Activated naive CD4-positive, alpha-beta T cell treated with Interleukin-2 at 50 U/mL for 16 hours (primary cell): ENCODE measurements around the gene TCTN1.
"Not testable (repeated sequence)": the region's sequence is repeated elsewhere in the genome, so short reads cannot be mapped to it uniquely, and the experiment has no call there.

Source experiments
- DNase-seq: peaks from one replicate; pipeline ENCODE4 v3.0.0-alpha.2; 2020

Gene TCTN1

DNA sequence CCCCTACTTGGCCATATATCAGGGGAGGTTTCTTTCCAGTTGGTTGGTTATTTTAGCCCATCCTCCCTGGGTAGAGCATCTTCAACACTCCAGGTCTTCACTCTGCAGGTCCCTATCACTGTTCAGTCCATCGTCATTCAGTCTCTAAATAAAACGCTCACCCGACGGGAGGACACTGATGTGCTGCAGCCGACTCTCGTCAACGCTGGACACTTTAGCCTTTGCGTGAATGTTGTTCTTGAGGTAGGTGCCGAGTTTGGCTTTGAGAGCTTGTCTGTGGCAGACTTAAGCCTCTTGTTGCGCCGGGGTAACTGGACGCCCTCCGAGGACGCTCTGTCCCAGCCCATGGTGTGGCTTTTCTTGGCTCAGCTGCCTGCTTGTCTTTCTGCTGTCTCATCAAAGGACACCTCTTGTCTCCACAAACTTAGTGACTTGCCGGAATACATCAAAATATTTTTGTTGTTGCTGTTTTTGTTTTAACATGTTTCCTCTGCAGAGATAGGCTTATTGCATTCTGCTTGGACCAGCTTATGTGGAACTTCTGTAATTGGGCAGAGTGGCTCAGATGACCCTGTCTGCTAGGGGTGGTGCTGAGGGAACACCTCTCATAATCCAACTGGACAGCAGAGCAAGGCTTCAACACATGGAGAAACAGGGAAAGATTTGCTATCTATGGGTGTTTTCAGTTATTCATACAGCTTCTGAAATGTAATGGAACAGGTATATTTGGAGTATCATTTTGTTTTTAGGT is 26.5 kb downstream of the TCTN1 start:
- no peak for DNase-seq

DNA sequence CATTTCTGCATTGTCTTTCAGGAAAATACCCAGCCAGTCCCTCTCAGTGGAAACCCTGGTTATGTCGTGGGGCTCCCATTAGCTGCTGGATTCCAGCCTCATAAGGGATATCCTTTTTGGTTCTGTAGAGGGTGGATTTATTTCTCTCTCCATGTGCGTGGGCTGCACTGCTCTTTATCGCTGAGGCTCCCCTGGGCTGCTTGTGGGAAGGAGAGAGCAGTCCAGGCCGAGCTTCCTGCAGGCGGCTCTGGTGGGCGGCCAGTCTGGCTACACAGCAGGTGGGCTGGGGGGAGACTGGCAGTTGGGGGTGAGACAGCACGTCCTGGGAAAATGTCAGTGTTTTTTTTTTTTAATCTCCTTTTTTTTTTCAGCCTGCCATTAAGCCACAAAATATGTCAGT is 27.6 kb downstream of the TCTN1 start:
- DNase-seq: no peak

DNA sequence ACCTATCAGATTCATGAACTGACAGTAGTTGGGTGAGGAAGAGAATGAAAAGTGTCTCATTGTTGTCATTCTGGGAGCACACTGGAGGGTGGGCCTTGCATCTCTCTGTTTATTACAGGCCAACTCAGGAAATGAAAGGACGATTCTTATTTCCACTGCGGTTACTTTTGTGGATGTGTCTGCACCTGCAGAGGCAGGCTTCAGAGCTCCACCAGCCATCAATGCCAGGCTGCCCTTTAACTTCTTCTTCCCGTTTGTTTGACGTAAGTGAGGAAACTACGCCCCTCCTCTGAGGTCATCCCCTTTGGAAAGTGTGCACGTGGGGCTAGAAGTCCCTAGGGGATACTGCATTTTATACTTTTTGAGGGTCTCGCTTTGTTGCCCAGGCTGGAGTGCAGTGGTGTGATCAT is 33.7 kb downstream of the TCTN1 start:
- DNase-seq: no peak

DNA sequence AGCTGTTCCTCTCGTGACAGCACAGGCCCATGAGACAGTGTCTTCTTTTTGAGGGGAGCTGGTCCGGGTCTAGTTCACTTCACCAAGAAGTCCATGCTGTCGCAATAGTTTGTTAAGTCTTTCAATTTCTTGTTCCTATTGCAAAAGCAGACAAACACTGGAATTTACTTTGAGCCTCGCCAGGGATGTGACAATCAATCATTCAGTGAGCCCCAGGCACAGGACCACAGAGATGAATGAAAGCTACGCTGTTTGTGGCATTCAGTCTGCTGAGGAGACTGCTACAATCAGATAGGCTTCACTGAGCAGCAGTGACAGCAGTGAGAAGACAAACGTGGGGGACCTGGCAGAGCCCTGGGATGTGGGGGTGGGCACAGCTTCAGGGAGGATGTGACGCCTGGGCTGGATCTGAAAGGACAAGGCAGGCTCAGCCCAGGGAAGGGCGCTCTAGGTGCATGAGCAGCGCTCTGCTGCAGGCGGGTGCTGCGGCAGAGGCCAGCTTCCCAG is 35.5 kb downstream of the TCTN1 start:
- DNase-seq: no peak

DNA sequence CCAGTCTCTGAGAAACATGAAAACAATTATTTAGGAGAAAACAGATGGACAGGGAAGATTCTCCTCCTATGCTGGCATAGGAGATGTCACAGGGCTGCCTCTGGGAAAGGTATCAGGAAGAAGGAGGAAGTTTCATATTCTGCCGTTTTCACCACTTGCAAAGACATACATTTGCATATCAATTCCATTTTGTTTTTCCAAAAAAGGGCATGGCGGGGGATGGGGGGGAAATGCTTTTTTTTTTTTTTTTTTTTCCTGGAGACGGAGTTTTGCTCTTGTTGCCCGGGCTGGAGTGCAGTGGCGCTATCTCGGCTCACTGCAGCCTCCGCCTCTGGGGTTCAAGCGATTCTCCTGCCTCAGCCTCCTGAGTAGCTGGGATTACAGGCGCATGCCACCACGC is 40.3 kb downstream of the TCTN1 start:
- DNase-seq: not testable (repeated sequence)

DNA sequence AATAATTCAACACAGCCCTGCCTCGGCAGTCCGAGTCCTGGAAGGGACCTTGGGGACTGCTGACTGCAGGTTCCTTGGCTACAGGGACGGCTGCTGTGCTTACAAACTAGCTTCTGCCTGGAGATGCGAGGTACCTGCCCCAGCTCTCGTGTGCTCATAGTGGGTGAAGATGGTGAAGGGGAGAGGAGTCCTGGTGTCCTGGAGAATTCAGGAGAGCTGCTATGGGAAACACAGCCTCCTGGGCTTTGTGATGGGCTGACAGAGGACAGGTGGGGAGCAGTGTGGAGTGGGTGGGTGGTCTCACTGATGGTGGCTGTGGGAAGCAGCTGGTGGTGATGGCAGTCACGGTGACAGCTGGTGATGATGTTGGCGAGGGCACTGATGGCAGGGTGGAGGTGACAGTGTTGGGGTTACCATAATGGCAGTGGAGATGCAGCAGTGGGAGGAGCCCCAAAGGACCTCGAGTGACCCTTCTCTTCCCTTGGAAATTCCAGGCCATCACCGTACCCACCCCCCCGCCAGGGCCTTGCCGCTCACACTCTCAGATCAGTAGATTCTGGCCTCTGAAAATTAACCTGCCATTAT is 42.2 kb downstream of the TCTN1 start:
- DNase-seq: no peak

DNA sequence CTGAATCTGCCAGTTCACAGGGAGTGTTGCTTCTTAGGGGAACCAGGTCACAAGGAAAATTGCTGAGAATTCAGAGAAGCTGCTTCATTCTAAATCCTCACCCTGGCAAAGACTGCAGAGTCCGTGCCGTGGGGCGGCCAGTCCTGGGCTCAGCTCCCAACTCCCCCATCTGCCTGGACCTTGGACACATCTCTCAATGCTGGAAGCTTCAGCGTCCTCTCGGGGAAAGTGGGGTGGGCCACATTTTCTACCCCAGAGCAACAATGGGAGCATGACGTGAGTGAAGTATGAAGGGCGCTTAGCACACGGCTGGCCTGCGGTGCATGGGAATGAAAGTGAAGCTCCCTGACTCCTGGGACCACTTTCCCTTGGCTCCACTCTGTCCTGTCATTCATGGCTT is 43.8 kb downstream of the TCTN1 start:
- no peak for DNase-seq

DNA sequence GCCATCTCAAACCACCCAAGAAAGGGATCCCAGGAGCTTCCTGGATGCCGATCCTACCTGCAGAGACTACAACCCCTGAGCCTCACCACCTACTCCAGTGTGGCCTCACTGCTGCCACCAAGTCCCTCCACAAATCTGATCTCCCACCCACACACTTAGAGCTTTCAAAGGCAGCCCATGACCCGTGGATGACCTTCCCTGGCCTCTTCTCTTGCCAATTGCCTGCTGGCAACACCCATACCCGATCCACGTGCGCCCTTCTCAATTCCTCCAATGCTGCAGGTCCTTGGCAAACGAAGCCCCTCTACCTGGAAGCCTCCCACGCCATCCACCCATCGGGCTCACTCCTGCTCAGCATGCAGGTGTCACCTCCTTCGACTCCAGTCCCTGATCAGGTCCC is 44.3 kb downstream of the TCTN1 start:
- DNase-seq: no peak

DNA sequence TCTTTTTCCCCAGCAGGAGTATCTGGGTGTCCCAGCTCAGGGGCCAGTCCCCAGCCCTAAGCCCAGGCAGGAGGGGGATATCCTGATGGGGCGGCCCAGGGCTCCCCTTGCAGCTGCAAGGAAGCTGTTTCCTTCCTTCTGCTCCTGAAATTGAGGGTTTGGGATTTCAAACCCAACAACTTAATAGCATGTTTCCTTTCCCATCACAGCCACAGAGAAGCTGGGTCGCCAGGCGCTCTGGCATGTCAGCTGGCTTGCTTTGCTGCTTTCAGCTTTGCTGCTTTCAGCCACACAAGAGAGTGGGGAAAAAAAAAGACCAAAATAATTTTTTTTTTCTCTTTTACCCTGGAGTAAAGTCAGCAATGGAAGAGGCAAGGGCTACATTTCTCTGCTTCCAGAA is 44.9 kb downstream of the TCTN1 start:
- no peak for DNase-seq

DNA sequence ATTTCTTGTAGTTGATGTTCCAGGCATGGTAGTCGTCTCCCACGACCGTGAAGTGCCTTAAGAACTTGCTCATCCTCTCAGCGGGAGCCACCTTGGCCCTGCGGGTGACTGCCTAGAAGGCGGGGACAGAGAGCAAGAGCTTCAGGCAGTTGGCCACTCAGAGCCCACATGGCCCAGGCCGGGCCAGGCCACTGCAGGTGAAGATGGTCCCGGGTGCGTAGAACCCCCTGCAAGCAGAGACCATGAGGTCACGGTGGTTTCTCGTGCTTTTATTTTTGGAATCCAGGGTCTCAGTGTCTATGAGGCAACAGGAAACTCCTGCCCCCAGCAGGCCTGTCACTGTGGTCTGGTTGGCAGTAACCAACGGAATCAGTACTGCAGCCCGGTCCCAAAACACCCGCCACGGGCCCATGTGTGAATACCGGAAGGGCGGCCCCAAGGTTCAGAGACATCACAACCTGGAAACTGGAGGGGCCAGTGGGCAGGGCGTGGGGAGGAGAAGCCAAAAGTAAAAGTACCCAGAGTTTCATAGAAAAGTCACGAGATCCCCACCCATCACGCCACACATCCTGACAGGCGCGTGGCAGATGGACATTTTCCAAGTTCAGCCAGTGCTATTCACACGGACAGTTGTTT is 47.5 kb downstream of the TCTN1 start:
- DNase-seq: peak; percentile 25

DNA sequence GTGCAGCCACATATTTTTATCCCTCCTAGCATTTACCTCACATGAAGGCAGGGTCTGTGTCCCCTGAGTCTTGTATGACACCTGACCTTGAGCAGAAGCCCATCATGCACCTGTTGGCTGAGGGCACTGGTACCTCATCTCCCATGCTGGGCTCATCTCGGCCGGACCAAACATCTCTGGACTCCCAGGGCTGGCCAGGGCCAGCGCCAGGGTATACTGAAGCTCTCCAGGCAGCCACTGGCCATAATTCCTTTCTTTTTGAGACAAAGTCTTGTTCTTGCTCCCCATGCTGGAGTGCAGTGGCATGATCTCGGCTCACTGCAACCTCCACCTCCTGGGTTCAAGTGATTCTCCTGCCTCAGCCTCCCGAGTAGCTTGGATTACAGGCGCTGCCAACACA is 53.0 kb downstream of the TCTN1 start:
- no peak for DNase-seq

DNA sequence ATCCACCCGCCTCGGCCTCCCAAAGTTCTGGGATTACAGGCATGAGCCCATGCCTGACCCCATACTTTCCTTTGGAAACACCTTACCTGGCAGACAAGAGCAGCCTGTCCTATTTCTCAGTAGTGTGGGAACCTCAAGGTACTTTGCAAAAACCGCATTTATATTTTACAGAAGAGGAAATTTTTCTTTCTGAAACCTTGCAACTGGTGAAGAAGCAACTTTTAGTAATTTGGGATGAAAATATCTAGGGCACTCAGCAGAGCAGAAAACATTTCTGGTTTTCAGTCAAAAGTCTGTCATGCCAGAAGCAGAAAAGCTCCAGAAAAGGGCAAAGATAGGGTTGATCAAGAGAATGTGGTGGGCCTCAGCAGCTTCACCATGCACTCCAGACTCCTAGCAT is 53.7 kb downstream of the TCTN1 start:
- no peak for DNase-seq

DNA sequence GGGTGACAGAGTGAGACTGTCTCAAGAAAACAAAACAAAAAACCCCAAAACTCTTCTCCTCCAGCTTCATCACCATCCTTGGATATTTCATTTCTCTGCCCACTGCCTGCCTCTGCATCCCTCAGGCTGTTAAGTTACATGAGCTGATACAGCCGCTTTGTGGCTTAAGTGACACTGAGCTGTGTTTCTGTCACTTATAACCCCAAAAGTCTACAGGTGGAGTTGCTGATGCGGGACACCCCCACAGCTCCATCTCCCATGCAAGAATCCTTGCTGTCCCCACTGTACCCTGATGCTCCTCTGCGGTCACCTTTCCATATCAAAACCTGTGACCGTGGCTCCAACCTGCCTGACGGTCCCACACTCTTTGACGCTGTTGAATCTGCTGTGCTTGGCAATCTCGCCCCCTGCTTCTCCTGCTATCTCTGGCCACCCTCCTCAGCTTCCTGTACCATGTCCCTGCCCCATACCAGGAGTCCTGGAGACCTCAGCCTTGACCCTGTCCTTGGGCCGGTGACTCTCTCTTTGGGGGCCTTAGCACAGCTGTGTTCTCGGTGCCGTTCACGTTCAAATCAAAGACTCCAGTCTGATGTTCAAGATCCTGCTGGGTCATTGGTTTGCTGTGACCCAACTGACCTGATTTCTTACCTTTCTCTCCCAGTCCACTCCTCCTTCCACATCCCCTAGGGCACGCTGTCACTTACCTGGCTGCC is 54.7 kb downstream of the TCTN1 start:
- DNase-seq: no peak

DNA sequence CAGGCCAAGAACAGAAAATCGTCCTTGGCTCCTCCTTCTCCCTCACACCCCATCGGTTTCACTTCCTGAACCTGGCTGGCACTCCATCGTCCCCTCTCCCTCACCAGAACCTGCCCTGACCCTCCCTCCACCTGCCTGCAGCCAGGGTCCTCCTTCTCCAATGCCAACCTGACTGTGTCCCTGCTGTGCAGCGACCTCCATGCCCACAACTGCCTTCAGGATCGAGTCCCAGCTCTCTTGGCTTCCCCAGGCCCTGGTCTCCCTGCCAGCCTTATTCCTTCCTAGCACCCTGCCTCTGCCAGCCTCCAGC is 55.2 kb downstream of the TCTN1 start:
- DNase-seq: no peak

DNA sequence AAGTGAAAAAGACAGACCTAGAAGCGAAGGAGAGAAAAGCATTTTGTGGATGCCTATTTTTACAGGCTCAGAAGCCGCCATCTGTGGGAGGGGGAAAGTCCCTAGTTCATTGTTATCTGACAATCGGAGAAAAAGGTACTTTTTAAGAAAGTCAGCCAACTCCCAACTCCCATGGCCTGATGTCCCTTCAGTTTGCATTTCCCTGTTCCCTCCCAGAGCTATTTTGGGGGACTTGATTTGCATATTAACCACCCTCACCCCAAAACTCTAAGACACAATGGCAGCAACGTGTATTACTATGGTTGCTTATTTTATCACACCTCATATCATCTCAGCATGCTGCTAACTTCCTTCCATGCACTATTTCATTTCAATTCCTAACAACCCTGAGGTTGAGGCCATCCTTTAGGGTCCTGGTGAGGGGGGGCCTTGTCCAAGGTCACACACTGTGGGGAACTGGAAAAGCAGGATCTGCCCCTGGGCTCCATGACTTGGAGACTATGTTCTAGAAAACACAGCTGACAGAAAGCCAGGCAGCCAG is 56.3 kb downstream of the TCTN1 start:
- DNase-seq: peak; percentile 47

DNA sequence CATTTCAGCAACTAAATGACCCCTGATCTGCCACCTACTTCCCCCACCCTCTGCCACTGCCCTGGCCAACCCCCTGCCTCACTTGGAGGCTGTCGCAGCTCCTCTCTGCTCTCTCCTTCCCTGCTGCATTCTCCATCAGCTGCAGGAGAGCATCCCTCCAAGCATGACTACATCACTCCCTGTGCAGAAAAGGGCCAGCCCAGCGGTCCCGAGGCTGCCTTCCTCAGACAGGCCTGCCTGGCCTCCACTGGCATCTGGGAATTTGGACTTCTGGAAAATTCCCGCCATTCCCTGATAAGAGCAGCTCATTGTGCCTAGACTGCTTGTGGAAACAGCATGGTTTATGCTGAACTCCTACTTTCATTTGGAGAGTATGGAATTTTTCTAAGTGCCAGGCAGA is 62.2 kb downstream of the TCTN1 start:
- DNase-seq: no peak

DNA sequence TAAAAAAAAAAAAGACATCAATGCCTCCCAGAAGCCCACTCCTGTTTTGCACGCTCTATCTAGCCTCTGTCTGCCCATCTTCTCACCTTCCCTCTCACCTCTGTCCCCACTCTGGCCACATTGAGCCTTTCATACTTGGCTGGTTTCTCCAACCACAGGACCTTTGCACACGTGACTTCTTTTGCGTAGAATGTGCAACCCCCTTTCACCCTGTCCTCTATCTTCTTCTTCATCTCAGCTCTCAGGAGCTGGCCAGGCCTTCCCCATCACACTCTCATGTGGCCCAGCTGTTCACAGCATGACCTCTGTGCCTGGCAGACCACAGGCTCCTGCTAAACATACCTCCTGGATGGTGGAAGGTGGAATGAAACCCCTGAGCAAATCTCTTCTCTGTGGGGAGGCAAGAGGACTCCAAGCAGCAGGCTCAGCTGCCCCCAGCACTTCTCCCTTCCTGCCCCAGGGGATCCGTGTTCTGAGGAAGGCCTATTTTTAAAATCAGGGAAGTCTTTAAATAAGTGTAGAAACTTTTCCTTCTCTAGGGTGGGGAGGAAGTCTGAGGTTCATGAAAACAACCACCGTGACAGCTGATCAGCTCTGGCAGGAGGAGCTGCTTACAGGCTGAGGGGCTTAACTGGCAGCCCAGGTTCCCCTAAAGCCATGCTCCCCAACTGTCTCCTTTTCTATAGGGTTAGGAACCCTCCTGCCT is 63.4 kb downstream of the TCTN1 start:
- DNase-seq: no peak

DNA sequence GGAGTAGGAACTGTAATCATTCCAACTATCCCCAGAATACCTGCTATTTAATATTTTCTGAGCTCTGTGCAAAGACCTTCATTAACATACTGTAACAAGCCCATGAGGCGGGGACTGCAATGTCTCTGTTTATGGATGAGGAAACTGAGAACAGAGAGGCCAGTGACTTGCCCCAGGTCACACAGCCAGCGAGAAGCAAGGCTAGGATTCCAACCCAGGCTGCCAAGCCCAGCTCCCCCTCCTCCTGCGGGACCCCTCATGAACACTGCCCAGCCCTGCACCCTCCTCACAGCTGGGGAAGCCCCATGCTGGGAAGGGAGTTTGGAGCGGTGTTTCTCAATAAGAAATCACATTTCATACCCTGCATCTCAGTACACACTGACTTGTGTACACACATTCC is 64.1 kb downstream of the TCTN1 start:
- DNase-seq: no peak

DNA sequence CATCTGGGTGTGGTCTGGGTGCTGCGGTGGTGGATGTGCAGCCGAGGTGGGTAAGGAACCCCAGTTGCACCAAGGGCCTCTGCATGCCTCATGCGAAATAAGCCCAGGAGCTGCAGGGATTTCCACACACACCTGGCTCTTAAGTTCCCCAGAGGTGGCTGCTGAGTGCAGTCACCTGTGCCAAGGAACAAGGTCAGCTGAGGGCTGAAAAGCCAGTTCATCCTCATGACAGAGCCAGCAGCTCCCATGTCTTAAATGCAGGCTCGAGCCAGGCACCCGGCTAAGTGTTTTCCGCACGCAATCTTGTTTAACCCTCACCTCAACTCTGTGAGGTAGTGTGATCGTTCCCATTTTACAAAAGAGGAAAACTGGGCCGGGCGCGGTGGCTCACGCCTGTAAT is 65.3 kb downstream of the TCTN1 start:
- no peak for DNase-seq

DNA sequence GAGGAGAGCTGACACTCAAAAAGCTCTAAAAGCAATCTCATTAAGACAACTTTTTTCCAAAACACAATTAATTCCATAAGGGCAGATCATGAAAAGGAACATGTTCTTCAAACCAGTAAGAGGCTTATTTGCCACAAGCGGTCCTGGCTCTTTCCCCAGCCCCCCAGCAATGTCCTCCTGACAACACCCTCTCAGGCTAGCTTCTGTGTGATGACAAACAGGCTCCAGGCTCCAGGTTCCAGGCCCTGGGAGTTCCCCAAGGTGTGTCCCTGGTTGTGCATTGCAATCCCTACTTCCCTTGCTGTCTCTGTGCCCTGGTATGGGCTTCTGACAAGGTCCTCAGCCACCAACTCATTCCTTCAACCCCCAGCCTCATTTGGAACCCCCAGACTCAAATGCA is 66.1 kb downstream of the TCTN1 start:
- DNase-seq: no peak

DNA sequence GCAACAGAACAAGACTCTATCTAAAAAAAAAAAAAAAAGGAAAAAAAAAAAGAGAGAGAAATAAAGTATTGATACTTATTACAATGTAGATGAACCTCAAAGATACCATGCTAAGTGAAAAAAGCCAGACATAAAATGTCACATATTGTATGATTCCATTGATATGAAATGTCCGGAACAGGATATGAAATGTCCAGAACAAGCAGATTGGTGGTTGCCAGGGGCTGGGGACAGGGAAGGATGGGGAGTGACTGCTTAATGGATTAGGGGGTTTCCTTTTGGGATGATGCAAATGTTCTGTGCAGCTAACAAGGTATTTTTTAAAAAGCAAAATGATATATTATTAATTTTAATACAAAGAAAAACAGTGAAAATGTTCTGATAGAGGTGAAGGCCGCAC is 70.0 kb downstream of the TCTN1 start:
- no peak for DNase-seq

DNA sequence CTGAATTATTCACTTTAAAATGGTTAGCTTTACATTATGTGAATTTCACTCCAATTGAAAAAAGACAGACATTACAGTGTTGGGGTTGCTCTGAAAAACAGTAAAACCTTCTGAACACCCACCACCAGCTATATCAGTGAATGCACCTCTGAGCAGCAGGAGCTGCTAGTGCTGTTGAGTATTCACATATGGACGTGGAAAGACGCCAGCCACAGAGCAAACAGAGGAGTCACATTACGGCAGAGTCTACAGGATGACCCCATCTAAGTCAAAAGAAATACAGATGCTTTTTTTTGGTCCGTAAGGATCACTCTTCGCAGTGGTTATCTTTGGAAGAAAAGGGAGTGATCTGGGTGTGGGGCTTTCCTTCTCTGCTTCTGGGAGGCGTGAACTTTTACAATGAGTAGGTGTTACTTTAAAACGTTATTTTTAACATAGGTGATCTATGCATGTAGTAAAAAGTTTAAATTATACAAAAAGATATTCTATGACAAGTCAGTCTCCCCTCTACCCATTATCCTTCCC is 70.4 kb downstream of the TCTN1 start:
- DNase-seq: no peak
